ENCODE results near the gene GALNT14.

The GALNT14 gene

GRCh38 chr2:31066551-31066950 lies 71.7 kb downstream of the GALNT14 start:
- no peaks in the 10 kb centered on the region for H3K9me3 Mint-ChIP-seq
- no peaks in the 10 kb centered on the region for H3K36me3 Mint-ChIP-seq (ENCODE audit: low read depth)
- no peaks in the 10 kb centered on the region for H3K27me3 Mint-ChIP-seq
- H3K4me3 Mint-ChIP-seq = no peak overlapping the region
- H3K27ac Mint-ChIP-seq = no peak overlapping the region
- ATAC-seq = no peak
- no peak for DNase-seq
- no peaks in the 10 kb centered on the region for H3K4me1 Mint-ChIP-seq

GRCh38 chr2:31066086-31066485 lies 72.2 kb downstream of the GALNT14 start:
- no peaks in the 10 kb centered on the region for H3K9me3 Mint-ChIP-seq
- no peak for DNase-seq
- no peaks in the 10 kb centered on the region for H3K27me3 Mint-ChIP-seq
- no peaks in the 10 kb centered on the region for H3K36me3 Mint-ChIP-seq (ENCODE audit: low read depth)
- H3K4me3 Mint-ChIP-seq = no peak overlapping the region
- H3K4me1 Mint-ChIP-seq = no peaks in the 10 kb centered on the region
- ATAC-seq = no peak
- no peak overlapping the region for H3K27ac Mint-ChIP-seq

GRCh38 chr2:31065356-31065755 lies 72.9 kb downstream of the GALNT14 start:
- Mint-ChIP-seq H3K4me3 (no peak overlapping the region), H3K9me3 (no peaks in the 10 kb centered on the region), H3K27me3 (no peaks in the 10 kb centered on the region), H3K36me3 (ENCODE audit: low read depth) (no peaks in the 10 kb centered on the region), H3K4me1 (no peaks in the 10 kb centered on the region), H3K27ac (no peak overlapping the region)
- ATAC-seq (no peak), DNase-seq (no peak)

GRCh38 chr2:31060397-31060796 lies 77.8 kb downstream of the GALNT14 start:
- H3K4me3 Mint-ChIP-seq = no peak overlapping the region

GRCh38 chr2:31058096-31059035 lies 79.9 kb downstream of the GALNT14 start:
- no peak overlapping the region for H3K4me3 Mint-ChIP-seq
- DNase-seq = no peak
- no peaks in the 10 kb centered on the region for H3K9me3 Mint-ChIP-seq
- no peaks in the 10 kb centered on the region for H3K36me3 Mint-ChIP-seq (ENCODE audit: low read depth)
- ATAC-seq = peak; percentile 27
- H3K27me3 Mint-ChIP-seq = peaks cover 2% of the 10 kb centered on the region
- no peaks in the 10 kb centered on the region for H3K4me1 Mint-ChIP-seq
- H3K27ac Mint-ChIP-seq = no peak overlapping the region

More at GRCh38 chr2:31060397-31060796, 77.8 kb downstream of the GALNT14 start:
- Mint-ChIP-seq H3K9me3 (no peaks in the 10 kb centered on the region), H3K27ac (no peak overlapping the region), H3K4me1 (no peaks in the 10 kb centered on the region), H3K27me3 (no peaks in the 10 kb centered on the region), H3K36me3 (ENCODE audit: low read depth) (no peaks in the 10 kb centered on the region)
- DNase-seq (no peak), ATAC-seq (no peak)

GRCh38 chr2:31057691-31058090 lies 80.5 kb downstream of the GALNT14 start:
- Mint-ChIP-seq H3K9me3 (no peaks in the 10 kb centered on the region), H3K36me3 (ENCODE audit: low read depth) (no peaks in the 10 kb centered on the region), H3K4me3 (no peak overlapping the region), H3K27me3 (peaks cover 2% of the 10 kb centered on the region), H3K27ac (no peak overlapping the region), H3K4me1 (no peaks in the 10 kb centered on the region)
- ATAC-seq = no peak
- no peak for DNase-seq

- Mint-ChIP-seq H3K4me3 (no peak overlapping the region), H3K36me3 (ENCODE audit: low read depth) (no peaks in the 10 kb centered on the region), H3K27me3 (peaks cover 2% of the 10 kb centered on the region), H3K9me3 (no peaks in the 10 kb centered on the region), H3K4me1 (peaks cover 7% of the 10 kb centered on the region), H3K27ac (no peak overlapping the region)
- ATAC-seq (no peak), DNase-seq (no peak)
Measured at GRCh38 chr2:31055938-31056337, 82.3 kb downstream of the GALNT14 start.

- peaks cover 2% of the 10 kb centered on the region for H3K27me3 Mint-ChIP-seq
- DNase-seq (no peak), ATAC-seq (no peak)
- H3K36me3 Mint-ChIP-seq (ENCODE audit: low read depth) = no peaks in the 10 kb centered on the region
- peaks cover 8% of the 10 kb centered on the region for H3K4me1 Mint-ChIP-seq
- H3K9me3 Mint-ChIP-seq = no peaks in the 10 kb centered on the region
- H3K4me3 Mint-ChIP-seq = no peak overlapping the region
- H3K27ac Mint-ChIP-seq = no peak overlapping the region
Measured at GRCh38 chr2:31054842-31055388, 83.3 kb downstream of the GALNT14 start.

- H3K27ac Mint-ChIP-seq = no peak overlapping the region
- H3K36me3 Mint-ChIP-seq (ENCODE audit: low read depth) = no peaks in the 10 kb centered on the region
- peaks cover 2% of the 10 kb centered on the region for H3K27me3 Mint-ChIP-seq
- no peak overlapping the region for H3K4me3 Mint-ChIP-seq
- ATAC-seq = no peak
- H3K9me3 Mint-ChIP-seq = no peaks in the 10 kb centered on the region
- no peak for DNase-seq
- peaks cover 8% of the 10 kb centered on the region for H3K4me1 Mint-ChIP-seq
Measured at GRCh38 chr2:31053929-31054782, 84.1 kb downstream of the GALNT14 start.

- Mint-ChIP-seq H3K4me3 (no peak overlapping the region), H3K27ac (no peak overlapping the region), H3K4me1 (peaks cover 8% of the 10 kb centered on the region), H3K36me3 (ENCODE audit: low read depth) (no peaks in the 10 kb centered on the region), H3K9me3 (no peaks in the 10 kb centered on the region), H3K27me3 (peaks cover 4% of the 10 kb centered on the region)
- no peak for ATAC-seq
- DNase-seq = no peak
Measured at GRCh38 chr2:31052284-31052683, 86.0 kb downstream of the GALNT14 start.

- DNase-seq (no peak), ATAC-seq (peak; percentile 54)
- Mint-ChIP-seq H3K27ac (no peak overlapping the region), H3K36me3 (ENCODE audit: low read depth) (no peaks in the 10 kb centered on the region), H3K4me1 (peaks cover 8% of the 10 kb centered on the region), H3K9me3 (no peaks in the 10 kb centered on the region), H3K27me3 (peaks cover 4% of the 10 kb centered on the region), H3K4me3 (no peak overlapping the region)
Measured at GRCh38 chr2:31051258-31052140, 86.7 kb downstream of the GALNT14 start.

GRCh38 chr2:31049916-31050588 lies 88.2 kb downstream of the GALNT14 start:
- Mint-ChIP-seq H3K27ac (no peak overlapping the region), H3K27me3 (peaks cover 4% of the 10 kb centered on the region), H3K4me1 (peaks cover 8% of the 10 kb centered on the region), H3K36me3 (ENCODE audit: low read depth) (no peaks in the 10 kb centered on the region), H3K9me3 (no peaks in the 10 kb centered on the region), H3K4me3 (no peak overlapping the region)
- ATAC-seq (no peak), DNase-seq (no peak)

- Mint-ChIP-seq H3K4me3 (no peak overlapping the region), H3K36me3 (ENCODE audit: low read depth) (no peaks in the 10 kb centered on the region), H3K4me1 (peaks cover 8% of the 10 kb centered on the region), H3K27me3 (peaks cover 7% of the 10 kb centered on the region), H3K27ac (no peak overlapping the region), H3K9me3 (no peaks in the 10 kb centered on the region)
- no peak for ATAC-seq
- no peak for DNase-seq
Measured at GRCh38 chr2:31049264-31049663, 89.0 kb downstream of the GALNT14 start.
